NCI-H1436 (cell line): ENCODE results near the gene KRT78.

Experiments
- DNase-seq: peaks from one replicate; lab custom pipeline; 2025; lab: John Stamatoyannopoulos, UW

KRT78 gene

GRCh38 chr12:52812073-52812400 is 36.8 kb downstream of the KRT78 start:
- DNase-seq = no peak

DNA sequence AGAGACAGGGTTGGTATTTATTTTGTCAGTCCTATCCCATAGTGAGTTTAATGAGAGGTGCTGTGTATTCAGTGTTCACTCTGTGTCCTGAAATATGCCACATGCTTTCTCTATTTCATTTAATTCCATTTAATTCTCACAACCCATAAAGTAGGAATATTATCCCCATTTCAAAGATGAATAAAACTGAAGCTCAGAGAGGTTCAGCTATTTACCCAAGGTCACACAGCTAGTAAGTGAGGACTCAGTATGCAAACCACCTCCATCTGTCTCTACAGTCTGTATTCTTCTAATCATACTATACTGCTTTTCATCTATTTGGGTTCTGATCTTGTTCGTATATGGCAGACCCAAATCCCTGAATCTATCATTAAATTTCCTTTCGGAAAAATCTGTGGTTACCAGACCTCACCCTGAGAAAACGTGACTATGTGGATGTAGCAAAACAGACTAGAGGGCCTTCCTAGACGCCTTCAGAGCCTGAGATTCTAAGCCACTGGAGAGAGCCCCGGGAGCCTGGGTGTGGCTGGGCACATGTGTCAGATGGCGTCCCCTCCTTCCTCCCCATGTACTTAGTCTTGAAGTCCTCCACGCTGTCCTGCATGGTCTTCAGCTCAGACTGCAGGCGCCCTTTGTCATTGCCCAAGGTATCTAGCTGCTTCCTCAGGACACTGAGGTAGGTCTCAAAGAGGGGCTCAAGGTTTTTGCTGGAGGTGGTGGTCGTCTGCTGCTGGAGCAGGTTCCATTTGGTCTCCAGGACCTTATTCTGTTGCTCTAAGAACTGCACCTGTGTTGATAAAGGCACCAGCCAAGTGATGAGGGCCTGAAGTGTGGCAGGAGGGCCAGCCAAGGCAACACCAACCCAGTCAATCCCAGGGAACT is 37.4 kb downstream of the KRT78 start:
- no peak for DNase-seq

DNA sequence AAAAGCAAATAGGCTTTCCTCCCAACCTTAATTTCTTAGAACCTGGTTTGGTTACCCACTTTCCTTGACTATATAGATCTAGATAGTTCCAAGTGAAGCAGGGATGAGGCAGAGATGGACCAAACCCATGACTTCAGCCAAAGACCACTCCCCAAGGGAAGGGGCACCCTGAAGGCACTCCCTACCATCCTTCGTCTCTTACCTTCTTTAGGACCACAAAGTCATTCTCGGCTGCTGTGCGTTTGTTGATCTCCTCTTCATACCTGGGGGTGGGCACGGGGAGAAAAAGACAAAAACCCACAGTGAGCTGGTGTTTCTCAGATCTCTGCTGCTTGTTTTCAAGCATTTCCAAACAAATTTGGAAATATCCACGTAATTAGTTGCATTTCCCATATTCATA is 38.2 kb downstream of the KRT78 start:
- no peak for DNase-seq

- DNase-seq = no peak
Observed at GRCh38 chr12:52809166-52809565, 39.6 kb downstream of the KRT78 start.

DNA sequence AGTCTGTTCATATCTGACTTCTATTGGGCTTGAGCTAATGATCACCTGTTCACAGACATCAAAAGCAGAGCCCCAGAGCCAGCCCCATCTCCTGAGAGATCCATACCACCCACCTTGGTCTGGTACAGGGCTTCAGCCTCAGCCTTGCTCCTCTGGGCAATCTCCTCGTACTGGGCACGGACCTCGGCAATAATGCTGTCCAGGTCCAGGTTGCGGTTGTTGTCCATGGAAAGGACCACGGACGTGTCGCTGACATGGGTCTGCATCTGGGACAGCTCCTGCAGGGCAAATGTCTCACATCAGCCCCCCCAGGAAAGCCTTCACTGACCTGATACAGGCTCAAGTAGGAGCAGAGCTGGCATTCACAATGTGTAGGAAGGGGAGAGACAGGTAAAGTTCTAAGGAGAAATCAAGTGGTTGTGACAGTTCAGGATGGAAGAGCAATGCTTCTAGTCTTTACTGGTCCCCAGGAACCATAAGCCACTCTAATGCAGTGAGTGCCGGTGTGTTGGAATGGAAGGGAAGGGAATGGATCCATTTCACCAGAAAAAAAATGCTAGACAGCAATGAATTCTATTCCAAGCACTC is 40.1 kb downstream of the KRT78 start:
- DNase-seq = no peak

DNA sequence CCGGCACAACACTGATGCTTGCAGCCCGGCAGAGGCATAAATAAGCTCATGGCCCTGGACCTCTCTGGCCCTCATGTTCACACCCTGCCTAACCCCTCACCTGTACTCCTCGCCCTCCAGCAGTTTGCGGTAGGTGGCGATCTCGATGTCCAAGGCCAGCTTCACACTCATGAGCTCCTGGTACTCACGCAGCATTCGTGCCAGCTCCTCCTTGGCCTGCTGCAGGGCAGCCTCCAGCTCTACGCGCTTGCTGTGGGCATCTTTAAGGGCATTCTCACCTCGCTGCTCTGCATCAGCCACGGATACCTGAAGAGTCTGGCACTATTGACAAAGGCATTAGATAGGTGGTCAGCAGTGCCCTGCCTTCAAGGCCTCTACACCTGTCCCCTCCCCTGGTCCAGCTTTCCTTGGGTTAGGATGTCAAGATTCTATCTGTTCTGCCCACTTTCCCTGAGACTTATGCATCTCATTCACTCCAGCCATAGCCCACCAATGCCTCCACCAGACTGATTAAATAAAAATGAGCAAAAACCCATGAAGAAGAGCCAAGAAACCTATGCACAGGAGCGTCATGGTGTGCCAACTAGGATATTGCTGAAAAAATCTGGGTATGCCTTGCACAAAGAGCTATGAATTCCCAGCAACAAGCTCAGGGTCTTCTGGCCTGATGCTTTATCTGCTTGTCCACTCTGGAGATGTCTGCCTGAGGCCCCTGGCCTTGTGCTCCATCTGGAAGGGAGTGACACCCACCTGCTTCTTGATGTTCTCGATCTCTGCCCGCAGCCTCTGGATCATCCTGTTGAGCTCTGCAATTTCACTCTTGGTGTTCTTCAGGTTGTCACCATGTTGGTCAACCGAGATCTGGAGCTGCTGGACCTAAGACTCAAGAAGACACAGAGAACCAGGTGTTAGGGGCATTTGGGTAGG is 41.0 kb downstream of the KRT78 start:
- no peak for DNase-seq

DNA sequence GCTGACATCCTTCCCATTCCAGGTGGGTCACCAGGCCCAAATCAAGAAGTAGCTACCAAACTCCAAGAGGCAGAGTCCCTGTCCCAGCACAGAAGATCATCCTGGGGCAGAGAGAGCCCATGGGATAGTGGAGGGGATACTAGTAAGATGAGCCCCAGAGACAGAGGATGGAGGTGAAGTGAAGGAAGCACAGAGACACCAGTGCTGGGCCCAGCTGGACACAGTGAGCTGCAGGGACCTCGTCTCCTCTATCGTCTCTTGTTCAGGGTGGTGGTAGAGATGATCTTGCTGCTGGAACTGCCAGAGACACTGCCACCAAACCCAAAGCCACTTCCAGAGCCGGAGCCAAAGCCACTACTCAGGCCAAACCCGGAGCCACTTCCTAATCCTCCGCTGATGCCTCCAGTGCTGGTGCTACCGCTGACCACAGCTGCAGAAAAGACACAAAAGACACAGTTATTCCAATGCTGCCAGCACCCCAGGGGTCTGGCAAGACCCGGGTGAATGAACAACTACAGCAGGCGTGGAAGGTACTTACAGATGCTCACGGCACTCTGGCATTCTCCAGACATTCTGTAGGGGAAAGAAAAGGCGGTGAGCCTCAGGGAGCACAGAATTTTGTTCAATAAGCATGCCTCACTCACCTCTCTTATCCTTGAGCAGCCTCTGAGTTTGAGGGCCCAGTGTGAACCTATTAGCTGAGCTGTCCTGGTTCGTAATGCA is 41.8 kb downstream of the KRT78 start:
- DNase-seq = no peak

DNA sequence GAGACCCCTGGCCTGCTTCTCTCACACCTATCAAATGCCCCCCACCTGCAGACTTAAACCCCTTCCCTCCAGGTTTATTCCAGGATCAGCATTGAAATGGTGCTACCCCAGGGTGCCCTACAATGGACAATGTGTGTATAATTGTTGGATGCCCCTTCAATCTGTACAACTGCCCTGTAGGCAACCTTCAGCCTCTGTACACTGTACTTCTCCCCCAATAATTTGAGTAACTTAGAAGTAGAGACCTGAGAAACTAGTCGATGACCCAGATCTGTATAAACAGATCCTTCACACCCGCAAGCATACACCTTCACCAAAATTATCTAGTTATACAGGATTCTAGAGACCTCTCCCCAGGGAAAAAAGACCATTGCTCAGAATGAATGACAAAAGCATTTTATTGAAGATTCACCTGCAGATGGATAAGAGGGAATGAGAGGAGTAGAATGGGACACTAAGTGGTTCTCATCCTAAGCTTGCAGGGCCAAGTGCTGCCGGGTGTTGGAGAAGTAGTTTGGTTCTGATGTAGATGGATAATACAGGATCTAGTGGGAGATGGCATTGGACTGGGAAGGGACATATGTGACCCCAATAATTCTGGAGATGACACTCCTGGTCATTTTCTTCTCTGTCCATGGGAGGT is 42.5 kb downstream of the KRT78 start:
- no peak for DNase-seq

DNA sequence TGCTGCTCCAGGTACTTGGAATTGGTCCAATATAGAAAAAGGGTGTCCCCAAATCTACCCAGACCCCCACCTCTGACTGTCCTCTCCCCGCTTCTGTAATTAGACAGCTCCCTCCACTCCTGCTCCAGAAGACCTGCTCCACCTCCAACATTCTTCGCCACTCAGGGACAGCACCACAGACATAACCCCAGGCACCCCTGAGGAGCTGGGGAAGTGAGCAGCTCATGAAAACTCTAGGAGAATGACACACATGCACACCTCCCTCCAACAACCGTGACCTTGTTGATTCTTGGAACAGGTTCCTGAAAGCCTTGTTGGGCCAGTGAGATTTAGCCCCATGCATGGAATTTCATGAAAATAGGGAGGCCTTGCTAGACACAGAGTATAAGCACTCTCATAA is 43.1 kb downstream of the KRT78 start:
- no peak for DNase-seq

DNA sequence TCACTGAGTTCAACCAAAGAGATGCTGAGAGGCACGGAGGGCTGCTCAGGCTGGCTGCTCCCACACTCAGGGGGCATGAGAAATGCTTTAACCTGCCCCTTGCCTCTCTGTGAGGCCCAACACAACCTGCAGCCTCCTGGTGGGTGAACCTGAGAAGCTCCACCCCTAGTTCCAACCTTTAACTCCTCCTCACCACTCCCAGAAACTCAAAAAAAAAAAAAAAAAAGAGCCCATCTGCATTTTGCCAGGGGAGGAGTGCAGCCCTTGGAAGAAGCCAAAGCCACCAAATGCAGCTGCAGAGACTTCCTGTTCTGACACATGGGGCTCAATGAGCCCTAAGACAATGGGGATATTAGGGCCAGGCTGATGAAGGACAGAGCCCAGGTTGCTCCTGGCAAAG is 43.8 kb downstream of the KRT78 start:
- no peak for DNase-seq

- DNase-seq = no peak
Observed at GRCh38 chr12:52802442-52802841, 46.4 kb downstream of the KRT78 start.

DNA sequence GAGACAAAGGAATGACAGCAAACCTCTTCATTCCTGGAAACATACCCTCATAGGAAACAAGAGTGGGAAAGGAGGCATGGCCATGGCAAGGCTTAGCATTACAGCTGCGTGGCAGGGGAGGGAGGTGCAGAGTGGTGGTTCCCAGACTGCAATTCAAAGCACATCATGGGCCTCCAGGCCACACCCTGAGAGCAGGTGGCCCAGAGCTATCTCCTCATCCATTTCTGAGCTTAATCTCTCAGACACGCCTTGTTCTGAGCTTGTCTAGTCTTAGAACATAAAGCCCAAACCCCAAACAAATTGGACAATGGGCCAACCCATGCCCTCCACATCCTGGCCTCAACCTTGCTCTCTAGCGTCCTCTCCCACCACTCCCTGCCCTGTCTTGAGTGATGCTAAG is 47.0 kb downstream of the KRT78 start:
- DNase-seq = no peak

DNA sequence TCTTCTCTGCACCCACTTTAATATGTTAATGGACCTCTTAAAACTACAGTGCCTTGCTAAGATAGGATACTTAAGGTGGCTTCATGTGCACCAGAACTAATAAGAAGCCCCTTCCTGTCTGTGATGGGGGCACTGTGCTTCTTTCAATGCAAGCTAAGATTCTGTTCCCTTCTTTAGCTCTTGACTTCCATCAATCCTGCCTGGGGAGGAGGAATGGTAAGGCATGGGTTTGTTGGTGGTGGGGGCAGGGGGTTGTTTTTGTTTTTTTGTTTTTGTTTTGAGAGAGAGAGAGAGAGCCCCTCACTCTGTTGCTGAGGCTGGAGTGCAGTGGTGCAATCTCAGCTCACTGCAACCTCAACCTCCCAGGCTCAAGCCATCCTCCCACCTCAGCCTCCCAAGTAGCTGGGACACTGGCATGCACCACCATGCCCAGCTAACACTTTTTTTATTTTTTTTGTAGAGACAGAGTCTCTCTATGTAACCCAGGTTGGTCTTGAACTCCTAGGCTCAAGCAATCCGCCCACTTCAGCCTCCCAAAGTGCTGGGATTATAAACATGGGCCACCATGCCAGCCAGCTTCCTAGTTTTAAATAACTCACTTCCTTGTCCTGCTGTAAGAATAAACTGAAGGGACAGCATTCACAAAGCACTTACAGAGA is 48.4 kb downstream of the KRT78 start:
- no peak for DNase-seq

DNA sequence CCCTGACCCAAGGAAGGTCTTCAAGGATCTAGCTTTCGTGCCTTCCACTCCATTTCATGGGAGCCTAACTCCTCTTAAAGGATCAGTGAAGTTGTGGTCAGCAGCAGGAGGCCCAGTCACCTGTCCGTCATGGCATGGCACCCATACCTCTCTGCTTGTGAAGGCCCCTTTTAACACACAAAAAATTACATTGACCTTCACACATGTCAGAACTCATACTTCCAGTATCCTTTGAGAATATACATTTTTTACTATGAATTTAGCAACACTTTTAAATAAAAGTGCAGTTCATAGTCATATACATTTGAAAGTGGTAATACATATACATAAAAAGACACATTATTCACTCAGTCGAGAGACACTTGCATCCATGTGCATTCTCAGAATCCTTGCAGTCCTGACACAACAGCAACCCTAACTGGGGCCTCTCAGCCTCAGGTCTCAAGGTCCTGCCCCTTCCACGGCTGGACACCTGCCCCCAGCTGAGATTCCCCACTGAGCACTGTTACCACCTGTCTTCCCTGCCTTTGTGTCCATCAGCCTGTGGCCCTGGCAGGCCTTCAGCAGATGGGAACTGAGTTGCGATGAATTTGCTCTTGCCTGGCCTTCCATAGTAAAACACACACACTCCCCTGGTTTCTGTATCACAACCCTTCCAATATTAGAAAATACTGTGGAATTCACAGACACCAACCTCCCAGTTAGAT is 49.1 kb downstream of the KRT78 start:
- no peak for DNase-seq

GRCh38 chr12:52798671-52799504 is 49.9 kb downstream of the KRT78 start:
- DNase-seq = no peak

- no peak for DNase-seq
Observed at GRCh38 chr12:52798003-52798670, 50.7 kb downstream of the KRT78 start.

- no peak for DNase-seq
Observed at GRCh38 chr12:52797529-52797894, 51.3 kb downstream of the KRT78 start.

DNA sequence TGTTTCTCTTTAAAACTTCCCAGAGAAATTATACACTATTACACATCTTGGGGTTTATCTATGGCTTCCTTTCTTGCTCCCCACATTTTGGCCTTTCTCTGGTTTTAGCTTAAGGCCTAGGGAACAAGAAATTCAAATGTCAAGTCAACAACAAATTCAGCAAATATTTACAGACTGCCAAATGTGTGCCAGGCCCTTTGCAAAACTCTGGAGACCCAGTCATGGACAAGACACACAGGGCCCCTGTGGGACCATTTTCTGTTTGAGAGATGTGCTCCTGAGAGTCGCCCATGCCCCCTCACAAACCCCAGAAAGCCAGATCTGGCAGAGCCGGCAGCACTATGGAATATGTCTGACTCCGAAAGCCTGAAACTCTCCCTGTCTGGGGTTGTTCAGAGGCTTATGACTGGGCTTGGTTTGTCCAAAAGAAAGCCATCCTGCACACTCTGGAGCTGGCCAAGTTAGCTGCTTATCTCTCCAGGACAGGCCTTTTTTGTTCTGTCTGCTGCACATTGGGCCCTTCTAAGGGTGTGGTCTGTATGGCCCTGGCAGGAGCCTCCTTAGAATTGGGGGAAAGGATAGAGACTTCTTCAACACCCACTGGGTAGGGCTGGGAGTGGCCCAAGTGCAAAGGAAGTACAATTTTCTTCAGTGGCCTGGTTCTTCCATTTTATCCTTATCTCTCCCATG is 51.8 kb downstream of the KRT78 start:
- DNase-seq = no peak

GRCh38 chr12:52796429-52796794 is 52.4 kb downstream of the KRT78 start:
- DNase-seq = no peak
